Raji (cell line): ENCODE results near the gene OBI1.

Source experiments
- POLR2A ChIP-seq: IDR thresholded peaks from 2 replicates; pipeline ENCODE4 v1.6.1; 2011; ENCODE audit warnings: low read depth, low read length, control low read depth; ENCODE audit not compliant: insufficient read depth

OBI1 gene

DNA sequence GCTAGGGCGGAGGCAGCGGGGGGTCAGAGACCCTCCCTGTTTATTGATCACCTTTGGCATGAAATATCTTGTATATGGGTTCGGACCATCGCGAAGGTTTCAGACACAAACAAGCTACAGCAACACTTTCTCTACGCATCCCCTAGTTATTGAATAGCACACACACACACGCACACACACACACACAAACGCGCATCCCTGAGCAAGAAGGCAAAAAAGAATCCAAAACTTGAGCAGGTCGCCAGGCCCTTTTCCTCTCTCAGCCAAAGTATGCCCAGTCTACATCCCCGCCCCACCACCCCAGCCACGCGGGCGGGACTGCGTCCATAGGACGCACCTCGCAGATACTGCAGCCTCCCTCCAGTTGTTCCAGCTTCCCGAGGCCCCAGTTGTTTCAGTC, 71.6 kb downstream of the OBI1 start:
- TF ChIP-seq POLR2A: no peak

DNA sequence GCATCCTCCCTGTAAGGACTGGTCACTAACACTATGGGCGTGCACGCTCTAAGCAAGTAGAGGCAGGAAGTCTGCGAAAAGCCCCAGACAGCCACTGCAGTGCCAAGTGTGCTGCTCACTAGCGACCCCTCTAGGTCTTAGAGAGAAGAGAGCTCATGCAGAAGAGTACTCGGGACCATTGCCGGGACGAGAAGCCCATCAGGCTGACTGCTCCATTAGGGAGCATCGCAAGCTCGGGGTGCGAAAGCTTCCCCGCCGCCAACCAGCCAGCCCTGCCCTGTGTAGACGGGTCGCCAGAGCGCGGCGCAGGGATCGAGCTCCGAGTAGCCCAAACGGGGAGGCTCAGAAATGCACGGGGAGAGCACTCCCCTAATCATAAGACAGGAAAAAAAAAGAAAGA, 72.2 kb downstream of the OBI1 start:
- TF ChIP-seq POLR2A: no peak

- no peak for TF ChIP-seq POLR2A
Measured at GRCh38 chr13:78576261-78576660, 82.7 kb downstream of the OBI1 start.

GRCh38 chr13:78572459-78572858, 86.5 kb downstream of the OBI1 start:
- TF ChIP-seq POLR2A: no peak

DNA sequence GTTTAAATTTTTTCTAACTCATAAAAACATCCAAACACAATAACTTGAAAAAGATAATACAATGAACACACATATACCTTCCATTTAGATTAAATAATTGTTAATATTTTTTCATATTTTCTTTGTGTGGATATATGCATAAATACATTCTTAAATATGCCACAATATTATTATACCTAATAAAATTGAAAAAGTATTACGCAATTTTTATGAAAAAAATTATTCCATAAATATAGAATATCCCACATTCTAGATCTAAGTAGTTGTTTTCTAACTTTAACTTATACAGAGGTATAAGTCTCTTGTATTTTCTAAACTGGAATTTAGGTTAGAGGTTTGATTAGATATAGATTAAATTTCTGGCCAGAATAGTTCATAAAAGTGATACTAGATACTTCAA, 89.9 kb downstream of the OBI1 start:
- TF ChIP-seq POLR2A: no peak

DNA sequence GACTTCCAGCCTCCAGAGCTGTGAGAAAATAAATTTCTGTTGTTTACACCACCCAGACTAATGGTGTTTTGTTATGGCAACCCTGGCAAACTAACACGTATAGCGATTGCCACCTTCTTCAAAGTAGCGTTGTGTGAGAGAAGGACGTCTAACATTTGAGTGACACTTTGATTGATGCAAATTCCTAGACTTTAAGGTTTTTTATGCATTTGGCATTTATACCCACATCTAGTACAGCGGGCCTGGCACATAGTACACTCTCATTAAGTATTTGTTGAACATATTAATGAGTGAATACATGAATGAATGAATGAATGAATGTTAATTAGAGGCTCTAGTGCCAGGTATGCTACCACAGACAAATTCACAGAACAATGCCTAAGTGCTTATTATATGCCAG, 92.3 kb downstream of the OBI1 start:
- TF ChIP-seq POLR2A: no peak
